CD4-positive, alpha-beta T cell (primary cell): Measurements from ENCODE around the gene CAMK2A. TPM values are rescaled to one million over a fixed set of nuclear protein-coding genes. Genes with fewer than 3 reads are reported as not detected.

Source experiments
- ATAC-seq: fragments of 200-7000 bp; cut with Tn5 transposase; one replicate; pipeline ENCODE4 v1.10.0; 2022; ENCODE audit warnings: mild to moderate bottlenecking; ENCODE audit not compliant: poor library complexity
- CTCF ChIA-PET: fragments of 350-600 bp; sonication (Branson Sonifier 250); formaldehyde crosslinking; loops from one replicate; lab custom pipeline; 2021; ENCODE audit warnings: antibody characterized with exemption, inconsistent platforms; lab: Charles Lee
- POLR2A ChIA-PET: fragments of 350-600 bp; sonication (Branson Sonifier 250); formaldehyde crosslinking; loops from one replicate; lab custom pipeline; 2021; ENCODE audit warnings: antibody characterized with exemption, inconsistent platforms; lab: Charles Lee
- DNase-seq, 14 experiments: peaks; one replicate each; pipeline ENCODE4 v3.0.0-alpha.2; 2013 to 2020; ENCODE audit warnings: mixed read lengths in 2 of 14
- H3K27ac ChIP-seq, 2 donors: one replicate each; pipeline versions ENCODE4 v1.5.1 to v1.7.0; 2013; ENCODE audit warnings: low read length in 2 of 2, low read depth in 1 of 2, mild to moderate bottlenecking in 1 of 2
- H3K27me3 ChIP-seq, 2 experiments: 1 replicate in 1 of 2; 2 replicates in 1 of 2; pipeline versions ENCODE4 v1.6.1 to v1.7.0; 2013; ENCODE audit warnings: low read length in 2 of 2, control low read depth in 1 of 2, mild to moderate bottlenecking in 1 of 2, moderate library complexity in 1 of 2; ENCODE audit not compliant: insufficient read depth in 2 of 2, control insufficient read depth in 1 of 2
- H3K36me3 ChIP-seq: one replicate; pipeline ENCODE4 v1.6.1; 2013; ENCODE audit warnings: low read length, control low read depth; ENCODE audit not compliant: insufficient read depth
- H3K4me1 ChIP-seq: one replicate; pipeline ENCODE4 v1.6.1; 2013; ENCODE audit warnings: low read length, control low read depth; ENCODE audit not compliant: insufficient read depth
- H3K4me3 ChIP-seq: one replicate; pipeline ENCODE4 v1.5.1; 2013; ENCODE audit warnings: mild to moderate bottlenecking, low read length, moderate library complexity
- H3K9me3 ChIP-seq, 2 experiments: 1 replicate in 1 of 2; 2 replicates in 1 of 2; pipeline versions ENCODE4 v1.6.1 to v1.7.0; 2013; ENCODE audit warnings: low read length in 2 of 2, mild to moderate bottlenecking in 2 of 2, control low read depth in 1 of 2, moderate library complexity in 1 of 2; ENCODE audit not compliant: control insufficient read depth in 1 of 2, insufficient read depth in 1 of 2
- H3K27ac Mint-ChIP-seq: one replicate; pipeline ENCODE4 v1.8.0; 2020; ENCODE audit warnings: mixed read lengths
- H3K27me3 Mint-ChIP-seq: one replicate; pipeline ENCODE4 v1.8.0; 2021; ENCODE audit warnings: mixed read lengths
- H3K36me3 Mint-ChIP-seq: one replicate; pipeline ENCODE4 v1.8.0; 2021; ENCODE audit warnings: low read depth, mixed read lengths
- H3K4me1 Mint-ChIP-seq: one replicate; pipeline ENCODE4 v1.8.0; 2021; ENCODE audit warnings: low read depth, mixed read lengths
- H3K4me3 Mint-ChIP-seq: one replicate; pipeline ENCODE4 v1.8.0; 2020; ENCODE audit warnings: mild to moderate bottlenecking, mixed read lengths
- H3K9me3 Mint-ChIP-seq: one replicate; pipeline ENCODE4 v1.8.0; 2020; ENCODE audit warnings: mixed read lengths
- intact Hi-C, 2 experiments: fragments of 100-400 bp; cut with DNase I in 1 of 2; cut with micrococcal nuclease in 1 of 2; formaldehyde crosslinking; loops; one replicate each; pipeline versions ENCODE4 v1.15.1 to v1.9.0; 2023 to 2025; cut with DNase I, micrococcal nuclease
- total RNA-seq, 174 experiments: library from RNA in 2 of 174; stranded (reverse) in 2 of 174; gene quantifications; one replicate each; pipeline ENCODE4 v1.2.3 and lab custom pipeline; 2021 to 2026
- TF ChIP-seq, protein P1 (sequence below): fragments of 200-600 bp; IDR thresholded peaks from one replicate; pipeline ENCODE4 v1.8.0; 2022; ENCODE audit warnings: antibody characterized with exemption, mild to moderate bottlenecking

Gene CAMK2A
- total RNA-seq, 2 experiments from 2014 or later, result 0.05 to 0.22 TPM

- Histone ChIP-seq H3K4me3 (no peak overlapping the region), H3K36me3 (no peaks in the 10 kb centered on the region), H3K4me1 (no peaks in the 10 kb centered on the region), H3K27me3 (no peaks in the 10 kb centered on the region), H3K9me3 (no peaks in the 10 kb centered on the region), H3K27ac (no peak overlapping the region)
- H3K4me1 Mint-ChIP-seq, result no peaks in the 10 kb centered on the region
- CTCF ChIA-PET, result no interaction called here
- POLR2A ChIA-PET, result no interaction called here
- H3K27ac Mint-ChIP-seq, result no peak overlapping the region
- no peak for DNase-seq
- no peak for ATAC-seq
- no peak overlapping the region for H3K4me3 Mint-ChIP-seq
- no peaks in the 10 kb centered on the region for H3K27me3 Mint-ChIP-seq
- TF ChIP-seq, protein P1, sequence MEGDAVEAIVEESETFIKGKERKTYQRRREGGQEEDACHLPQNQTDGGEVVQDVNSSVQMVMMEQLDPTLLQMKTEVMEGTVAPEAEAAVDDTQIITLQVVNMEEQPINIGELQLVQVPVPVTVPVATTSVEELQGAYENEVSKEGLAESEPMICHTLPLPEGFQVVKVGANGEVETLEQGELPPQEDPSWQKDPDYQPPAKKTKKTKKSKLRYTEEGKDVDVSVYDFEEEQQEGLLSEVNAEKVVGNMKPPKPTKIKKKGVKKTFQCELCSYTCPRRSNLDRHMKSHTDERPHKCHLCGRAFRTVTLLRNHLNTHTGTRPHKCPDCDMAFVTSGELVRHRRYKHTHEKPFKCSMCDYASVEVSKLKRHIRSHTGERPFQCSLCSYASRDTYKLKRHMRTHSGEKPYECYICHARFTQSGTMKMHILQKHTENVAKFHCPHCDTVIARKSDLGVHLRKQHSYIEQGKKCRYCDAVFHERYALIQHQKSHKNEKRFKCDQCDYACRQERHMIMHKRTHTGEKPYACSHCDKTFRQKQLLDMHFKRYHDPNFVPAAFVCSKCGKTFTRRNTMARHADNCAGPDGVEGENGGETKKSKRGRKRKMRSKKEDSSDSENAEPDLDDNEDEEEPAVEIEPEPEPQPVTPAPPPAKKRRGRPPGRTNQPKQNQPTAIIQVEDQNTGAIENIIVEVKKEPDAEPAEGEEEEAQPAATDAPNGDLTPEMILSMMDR, result no peak
- H3K9me3 Mint-ChIP-seq, result no peaks in the 10 kb centered on the region
- no peaks in the 10 kb centered on the region for H3K36me3 Mint-ChIP-seq
- intact Hi-C loops, result no loop called here
Measured at GRCh38 chr5:150247726-150248125, 41.8 kb downstream of the CAMK2A start.

GRCh38 chr5:150246835-150247234 lies 42.7 kb downstream of the CAMK2A start:
- DNase-seq, result no peak
- Mint-ChIP-seq H3K36me3 (no peaks in the 10 kb centered on the region), H3K4me1 (no peaks in the 10 kb centered on the region), H3K9me3 (no peaks in the 10 kb centered on the region), H3K4me3 (no peak overlapping the region), H3K27me3 (no peaks in the 10 kb centered on the region), H3K27ac (no peak overlapping the region)
- no peak for ATAC-seq
- H3K27me3 ChIP-seq, result no peaks in the 10 kb centered on the region
- no peak overlapping the region for H3K27ac ChIP-seq
- H3K36me3 ChIP-seq, result no peaks in the 10 kb centered on the region
- H3K9me3 ChIP-seq, result no peaks in the 10 kb centered on the region
- TF ChIP-seq, protein P1, result no peak
- no peaks in the 10 kb centered on the region for H3K4me1 ChIP-seq
- intact Hi-C loops, result no loop called here
- POLR2A ChIA-PET, result no interaction called here
- no peak overlapping the region for H3K4me3 ChIP-seq
- CTCF ChIA-PET, result no interaction called here

GRCh38 chr5:150246429-150246828 lies 43.1 kb downstream of the CAMK2A start:
- Mint-ChIP-seq H3K36me3 (no peaks in the 10 kb centered on the region), H3K4me3 (no peak overlapping the region), H3K9me3 (no peaks in the 10 kb centered on the region), H3K4me1 (no peaks in the 10 kb centered on the region), H3K27me3 (no peaks in the 10 kb centered on the region), H3K27ac (no peak overlapping the region)
- ChIA-PET POLR2A (no interaction called here), CTCF (no interaction called here)
- DNase-seq, result no peak
- Histone ChIP-seq H3K36me3 (no peaks in the 10 kb centered on the region), H3K27ac (no peak overlapping the region), H3K4me1 (no peaks in the 10 kb centered on the region), H3K9me3 (no peaks in the 10 kb centered on the region), H3K27me3 (no peaks in the 10 kb centered on the region), H3K4me3 (no peak overlapping the region)
- ATAC-seq, result no peak
- TF ChIP-seq, protein P1, result no peak
- intact Hi-C loops, result no loop called here
